ENCODE data around the gene TAB2.

The TAB2 gene

GRCh38 chr6:149306967-149307366 lies 10.5 kb upstream of the TAB2 start:
- no peak for DNase-seq (ENCODE audit: low spot score)
- TF ChIP-seq, protein P1, sequence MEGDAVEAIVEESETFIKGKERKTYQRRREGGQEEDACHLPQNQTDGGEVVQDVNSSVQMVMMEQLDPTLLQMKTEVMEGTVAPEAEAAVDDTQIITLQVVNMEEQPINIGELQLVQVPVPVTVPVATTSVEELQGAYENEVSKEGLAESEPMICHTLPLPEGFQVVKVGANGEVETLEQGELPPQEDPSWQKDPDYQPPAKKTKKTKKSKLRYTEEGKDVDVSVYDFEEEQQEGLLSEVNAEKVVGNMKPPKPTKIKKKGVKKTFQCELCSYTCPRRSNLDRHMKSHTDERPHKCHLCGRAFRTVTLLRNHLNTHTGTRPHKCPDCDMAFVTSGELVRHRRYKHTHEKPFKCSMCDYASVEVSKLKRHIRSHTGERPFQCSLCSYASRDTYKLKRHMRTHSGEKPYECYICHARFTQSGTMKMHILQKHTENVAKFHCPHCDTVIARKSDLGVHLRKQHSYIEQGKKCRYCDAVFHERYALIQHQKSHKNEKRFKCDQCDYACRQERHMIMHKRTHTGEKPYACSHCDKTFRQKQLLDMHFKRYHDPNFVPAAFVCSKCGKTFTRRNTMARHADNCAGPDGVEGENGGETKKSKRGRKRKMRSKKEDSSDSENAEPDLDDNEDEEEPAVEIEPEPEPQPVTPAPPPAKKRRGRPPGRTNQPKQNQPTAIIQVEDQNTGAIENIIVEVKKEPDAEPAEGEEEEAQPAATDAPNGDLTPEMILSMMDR (IDR thresholded peaks at IDR 0.05; ENCODE audit: borderline replicate concordance, control extremely low read depth, extremely low read depth, insufficient read depth, missing control alignments), result no peak
- in situ Hi-C loops (cut with MboI; ENCODE audit: low sequenced_read_pairs, unreplicated experiment), result no loop called here

- TF ChIP-seq, protein P1 (IDR thresholded peaks at IDR 0.05; ENCODE audit: borderline replicate concordance, control extremely low read depth, extremely low read depth, insufficient read depth, missing control alignments), result no peak
- in situ Hi-C loops (cut with MboI; ENCODE audit: low sequenced_read_pairs, unreplicated experiment), result no loop called here
- DNase-seq (ENCODE audit: low spot score), result no peak
Observed at GRCh38 chr6:149311293-149311692, 6.2 kb upstream of the TAB2 start.

GRCh38 chr6:149311766-149312165 lies 5.7 kb upstream of the TAB2 start:
- in situ Hi-C loops (cut with MboI; ENCODE audit: low sequenced_read_pairs, unreplicated experiment), result no loop called here
- TF ChIP-seq, protein P1 (IDR thresholded peaks at IDR 0.05; ENCODE audit: borderline replicate concordance, control extremely low read depth, extremely low read depth, insufficient read depth, missing control alignments), result no peak
- DNase-seq (ENCODE audit: low spot score), result no peak

DNA sequence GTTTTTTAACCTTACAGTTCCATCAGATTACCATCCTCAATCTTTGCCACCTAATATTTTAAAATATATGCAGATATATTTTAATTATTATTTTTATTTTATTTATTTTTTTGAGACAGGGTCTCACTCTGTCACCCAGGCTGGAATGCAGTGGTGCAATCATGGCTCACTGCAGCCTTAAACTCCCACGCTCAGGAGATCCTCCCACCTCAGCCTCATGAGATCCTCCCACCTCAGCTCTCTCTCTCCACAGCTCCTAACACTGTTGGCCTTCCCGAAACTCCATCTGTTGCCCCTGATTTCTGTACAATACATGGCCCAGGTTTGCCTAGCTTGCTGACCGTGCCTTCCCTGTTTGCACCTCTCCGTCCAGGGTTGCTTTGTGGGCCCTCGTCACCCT lies 4.4 kb upstream of the TAB2 start:
- in situ Hi-C loops (cut with MboI; ENCODE audit: low sequenced_read_pairs, unreplicated experiment), result no loop called here
- no peak for DNase-seq (ENCODE audit: low spot score)

GRCh38 chr6:149313861-149314260 lies 3.7 kb upstream of the TAB2 start:
- no peak for DNase-seq (ENCODE audit: low spot score)
- in situ Hi-C loops (cut with MboI; ENCODE audit: low sequenced_read_pairs, unreplicated experiment), result no loop called here
- TF ChIP-seq, protein P1 (IDR thresholded peaks at IDR 0.05; ENCODE audit: borderline replicate concordance, control extremely low read depth, extremely low read depth, insufficient read depth, missing control alignments), result no peak

More for the DNA sequence above, 4.4 kb upstream of the TAB2 start:
- TF ChIP-seq, protein P1 (IDR thresholded peaks at IDR 0.05; ENCODE audit: borderline replicate concordance, control extremely low read depth, extremely low read depth, insufficient read depth, missing control alignments), result no peak

GRCh38 chr6:149314325-149314905 lies 3.1 kb upstream of the TAB2 start:
- TF ChIP-seq, protein P1 (IDR thresholded peaks at IDR 0.05; ENCODE audit: borderline replicate concordance, control extremely low read depth, extremely low read depth, insufficient read depth, missing control alignments), result no peak
- in situ Hi-C loops (cut with MboI; ENCODE audit: low sequenced_read_pairs, unreplicated experiment), result no loop called here
- DNase-seq (ENCODE audit: low spot score), result no peak

All from GM13976 (cell line).